Erythroblast (primary cell): Measurements from ENCODE around the gene PARP14.
"Not testable (repeated sequence)": the region's sequence is repeated elsewhere in the genome, so short reads cannot be mapped to it uniquely, and the experiment has no call there.

Experiments used
- DNase-seq, 2 experiments: peaks; one replicate each; lab custom pipeline; 2025; lab: John Stamatoyannopoulos, UW
- GATA1 ChIP-seq: IDR thresholded peaks from 2 replicates; pipeline ENCODE4 v1.6.1; 2011; ENCODE audit warnings: low read depth, mild to moderate bottlenecking, control low read depth, low read length, moderate library complexity
- POLR2A ChIP-seq: IDR thresholded peaks from 2 replicates; pipeline ENCODE4 v1.6.1; 2011; ENCODE audit warnings: mild to moderate bottlenecking, low read length

Gene PARP14

DNA sequence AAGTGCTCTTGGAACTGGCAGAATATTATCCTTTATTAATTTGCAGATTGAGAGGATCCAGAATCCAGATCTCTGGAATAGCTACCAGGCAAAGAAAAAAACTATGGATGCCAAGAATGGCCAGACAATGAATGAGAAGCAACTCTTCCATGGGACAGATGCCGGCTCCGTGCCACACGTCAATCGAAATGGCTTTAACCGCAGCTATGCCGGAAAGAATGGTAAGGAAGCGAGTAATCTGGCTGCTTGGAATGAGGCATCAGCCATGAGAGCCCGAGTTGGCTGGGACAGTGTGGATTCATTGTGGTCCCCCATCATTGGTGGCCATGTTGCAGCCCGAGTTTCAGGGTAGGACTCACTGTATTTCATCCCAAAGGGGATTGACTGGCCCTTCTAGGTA is 47.1 kb downstream of the PARP14 start:
- DNase-seq = no peak
- TF ChIP-seq POLR2A (no peak), GATA1 (no peak)

DNA sequence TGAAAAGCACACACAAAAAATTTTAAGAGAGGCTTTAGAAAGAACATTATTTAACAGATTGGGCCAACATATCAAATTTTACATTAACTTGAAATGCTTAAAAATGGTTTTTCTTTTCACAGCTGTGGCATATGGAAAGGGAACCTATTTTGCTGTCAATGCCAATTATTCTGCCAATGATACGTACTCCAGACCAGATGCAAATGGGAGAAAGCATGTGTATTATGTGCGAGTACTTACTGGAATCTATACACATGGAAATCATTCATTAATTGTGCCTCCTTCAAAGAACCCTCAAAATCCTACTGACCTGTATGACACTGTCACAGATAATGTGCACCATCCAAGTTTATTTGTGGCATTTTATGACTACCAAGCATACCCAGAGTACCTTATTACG is 47.5 kb downstream of the PARP14 start:
- DNase-seq = no peak
- TF ChIP-seq GATA1 = no peak
- TF ChIP-seq POLR2A = no peak

- DNase-seq = no peak
- no peak for TF ChIP-seq POLR2A
- no peak for TF ChIP-seq GATA1
Measured at GRCh38 chr3:122728756-122729514, 48.3 kb downstream of the PARP14 start.

- peak; percentile 28 to 70 for DNase-seq
- no peak for TF ChIP-seq GATA1
- no peak for TF ChIP-seq POLR2A
Measured at GRCh38 chr3:122730240-122730639, 49.6 kb downstream of the PARP14 start.

DNA sequence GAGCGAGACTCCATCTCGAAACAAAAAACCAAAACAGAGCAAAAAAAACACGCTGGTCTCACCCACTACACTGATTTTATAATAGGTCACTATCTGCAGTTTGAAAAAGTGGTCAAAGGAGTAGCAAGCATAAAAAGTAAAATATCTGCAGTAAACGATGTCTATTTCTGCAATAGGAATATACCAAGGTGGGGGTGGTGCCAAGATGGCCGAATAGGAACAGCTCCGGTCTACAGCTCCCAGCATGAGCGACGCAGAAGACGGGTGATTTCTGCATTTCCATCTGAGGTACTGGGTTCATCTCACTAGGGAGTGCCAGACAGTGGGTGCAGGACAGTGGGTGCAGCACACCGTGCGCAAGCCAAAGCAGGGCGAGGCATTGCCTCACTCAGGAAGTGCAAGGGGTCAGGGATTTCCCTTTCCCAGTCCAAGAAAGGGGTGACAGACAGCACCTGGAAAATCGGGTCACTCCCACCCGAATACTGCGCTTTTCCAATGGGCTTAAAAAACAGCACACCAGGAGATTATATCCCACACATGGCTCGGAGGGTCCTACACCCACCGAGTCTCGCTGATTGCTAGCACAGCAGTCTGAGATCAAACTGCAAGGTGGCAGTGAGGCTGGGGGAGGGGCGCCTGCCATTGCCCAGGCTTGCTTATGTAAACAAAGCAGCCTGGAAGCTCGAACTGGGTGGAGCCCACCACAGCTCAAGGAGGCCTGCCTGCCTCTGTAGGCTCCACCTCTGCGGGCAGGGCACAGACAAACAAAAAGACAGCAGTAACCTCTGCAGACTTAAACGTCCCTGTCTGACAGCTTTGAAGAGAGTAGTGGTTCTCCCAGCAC is 52.3 kb downstream of the PARP14 start:
- DNase-seq = not testable (repeated sequence)

GRCh38 chr3:122739172-122739571 is 58.5 kb downstream of the PARP14 start:
- TF ChIP-seq GATA1 = no peak
- no peak for TF ChIP-seq POLR2A
- no peak for DNase-seq

DNA sequence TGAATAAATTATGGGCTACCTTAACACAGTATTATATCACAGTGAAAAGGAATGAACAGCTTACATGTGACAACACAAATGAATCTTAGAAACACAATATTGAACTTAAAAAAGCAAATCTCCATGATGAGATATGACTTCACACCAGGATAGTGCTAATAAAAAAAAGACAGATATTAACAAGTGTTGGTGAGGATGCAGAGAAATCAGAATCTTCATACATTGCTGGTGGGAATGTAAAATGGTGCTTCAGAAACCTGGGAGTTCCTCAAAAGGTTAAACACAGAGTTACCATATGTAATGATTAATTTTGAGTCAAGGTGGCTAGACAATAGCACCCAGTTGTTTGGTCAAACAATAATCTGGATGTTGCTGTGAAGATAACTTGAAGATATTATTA is 61.6 kb downstream of the PARP14 start:
- DNase-seq = no peak
- no peak for TF ChIP-seq GATA1
- TF ChIP-seq POLR2A = no peak

DNA sequence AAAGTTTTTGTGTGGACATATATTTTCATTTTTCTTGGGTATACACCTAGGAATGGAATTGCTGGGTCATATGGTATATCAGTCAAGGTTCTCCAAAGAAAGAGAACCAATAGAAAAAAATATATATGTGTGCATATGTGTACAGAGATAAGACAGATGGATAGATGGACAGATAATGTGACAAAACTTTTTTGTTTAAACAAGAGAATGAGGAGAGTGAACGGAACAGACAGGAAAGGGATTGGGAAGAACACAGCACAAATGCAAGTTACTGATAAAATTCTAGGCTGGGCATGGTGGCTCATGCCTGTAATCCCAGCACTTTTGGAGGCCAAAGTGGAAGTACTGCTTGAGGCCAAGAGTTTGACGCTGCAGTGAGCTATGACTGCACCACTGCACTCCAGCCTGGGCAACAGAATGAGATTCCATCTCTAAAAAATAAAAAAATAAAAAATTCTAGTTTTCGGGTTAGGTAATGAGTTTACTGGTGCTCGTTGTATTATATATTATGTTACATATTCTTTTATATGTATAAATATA is 63.0 kb downstream of the PARP14 start:
- TF ChIP-seq GATA1 = no peak
- no peak for TF ChIP-seq POLR2A
- DNase-seq = no peak

DNA sequence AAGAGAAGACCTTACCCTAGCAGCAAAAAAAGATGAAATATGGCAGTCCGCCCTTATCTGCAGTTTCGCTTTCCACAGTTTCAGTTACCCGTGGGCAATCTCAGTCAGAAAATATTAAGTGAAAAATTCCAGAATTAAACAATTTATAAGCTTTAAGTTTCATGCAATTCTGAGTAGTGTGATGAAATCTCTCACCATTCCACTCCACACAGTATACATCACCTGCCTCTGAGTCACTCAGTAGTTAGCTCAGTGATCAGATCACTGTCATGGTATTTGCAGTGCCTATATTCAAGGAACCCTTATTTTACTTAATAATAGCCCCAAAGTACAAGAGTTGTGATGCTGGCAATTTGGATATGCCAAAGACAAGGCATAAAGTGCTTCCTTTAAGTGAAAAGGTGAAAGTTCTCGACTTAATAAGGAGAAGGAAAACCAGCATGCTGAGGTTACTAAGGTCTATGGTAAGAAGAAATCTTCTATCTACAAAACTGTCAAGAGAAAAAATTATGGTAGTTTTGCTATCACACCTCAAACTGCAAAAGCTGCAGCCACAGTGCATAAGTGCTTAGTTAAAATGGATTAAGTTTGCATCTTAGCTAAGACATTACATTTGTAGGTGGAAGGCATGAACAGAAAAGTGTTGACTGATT is 64.9 kb downstream of the PARP14 start:
- TF ChIP-seq POLR2A = no peak
- no peak for TF ChIP-seq GATA1
- no peak for DNase-seq

GRCh38 chr3:122747295-122747694 is 66.7 kb downstream of the PARP14 start:
- not testable (repeated sequence) for DNase-seq

DNA sequence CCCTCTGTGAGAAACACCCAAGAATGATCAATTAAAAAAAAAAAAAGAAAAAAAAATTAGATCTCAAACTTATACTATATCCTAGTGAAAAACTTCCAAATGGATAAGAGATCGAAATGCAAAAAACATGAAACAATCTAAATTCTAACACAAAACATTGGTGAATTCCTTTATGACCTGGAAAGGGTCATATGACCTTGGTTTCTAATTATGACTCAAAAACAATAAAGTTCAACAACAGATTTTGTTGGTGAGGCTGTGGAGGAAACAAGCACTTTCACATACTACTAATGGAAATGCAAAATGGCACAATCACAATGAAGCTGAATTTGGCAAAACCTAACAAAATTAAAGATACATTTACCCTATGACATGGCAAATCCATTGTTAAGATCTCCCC is 67.7 kb downstream of the PARP14 start:
- TF ChIP-seq POLR2A = no peak
- TF ChIP-seq GATA1 = no peak
- DNase-seq = no peak

DNA sequence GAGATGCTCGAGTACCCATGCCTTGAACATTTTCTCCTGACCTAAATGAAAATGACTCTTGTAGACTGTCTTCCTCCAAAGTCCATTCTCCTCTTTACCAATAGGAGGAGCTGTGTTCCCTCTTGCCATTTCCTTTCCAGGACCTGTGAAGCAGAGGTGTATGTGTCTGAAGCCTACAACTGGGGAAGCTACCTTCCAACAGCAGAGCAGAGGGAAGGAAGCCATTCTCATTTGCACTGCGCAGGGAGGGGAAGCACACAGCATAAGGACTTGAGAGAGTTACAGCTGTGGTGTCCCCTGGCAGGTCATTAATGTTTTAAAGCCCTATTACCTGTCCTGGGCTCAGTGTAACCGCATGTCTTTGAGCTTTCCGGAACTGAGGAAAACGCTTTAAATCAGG is 74.3 kb downstream of the PARP14 start:
- no peak for DNase-seq
- TF ChIP-seq GATA1 (no peak), POLR2A (no peak)

GRCh38 chr3:122755491-122755890 is 74.9 kb downstream of the PARP14 start:
- TF ChIP-seq POLR2A (no peak), GATA1 (no peak)
- DNase-seq = no peak

DNA sequence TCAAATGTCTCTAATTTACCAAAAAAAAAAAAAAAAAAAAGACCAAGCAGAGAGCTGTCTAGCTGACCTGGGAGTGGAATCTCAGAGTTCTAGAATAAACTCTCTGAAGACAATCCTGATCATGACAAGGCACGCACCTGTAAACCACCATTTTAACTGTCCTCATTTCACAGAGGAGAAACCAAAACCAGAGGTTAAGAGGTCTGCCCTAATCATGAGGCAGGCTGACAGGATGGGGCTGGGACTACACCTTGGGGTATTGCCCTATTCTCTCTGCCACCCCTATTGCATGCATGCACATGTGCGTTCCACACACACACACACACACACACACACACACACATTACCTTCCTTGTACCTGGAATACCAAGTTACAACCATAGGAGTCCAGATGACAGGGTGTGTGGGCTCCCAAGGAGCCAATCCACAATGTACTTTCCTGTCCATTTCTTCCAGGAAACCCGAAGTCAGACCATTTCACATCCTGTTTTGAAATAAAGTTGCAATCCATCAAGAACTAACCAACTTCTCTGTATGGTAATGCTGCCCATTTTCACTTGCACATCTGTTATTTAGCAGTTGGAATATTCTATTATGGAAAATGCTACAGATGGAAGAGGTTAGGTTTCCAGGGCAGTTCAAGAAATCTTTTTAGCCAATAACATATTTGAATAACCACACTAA is 78.4 kb downstream of the PARP14 start:
- no peak for DNase-seq

More for the DNA sequence above, 78.4 kb downstream of the PARP14 start:
- TF ChIP-seq POLR2A = no peak
- no peak for TF ChIP-seq GATA1
